ENCODE results near the gene SRP72. TPM values are rescaled to one million over a fixed set of nuclear protein-coding genes. Genes with fewer than 3 reads are reported as not detected.

The SRP72 gene
- polyA plus RNA-seq, 1 experiment: 176 TPM

GRCh38 chr4:56435140-56435926 lies 32.1 kb upstream of the SRP72 start, which contains the start of gene PPAT:
PPAT (minus strand) TSS chr4:56435615; CDS start chr4:56435477, 138 bp downstream.
- CTCF ChIA-PET: interaction anchor here (1.0 to 7.2 kb wide), 9 partner anchors 11 to 487 kb away, joined by 3 to 70 read pairs (median 5); partner anchors contain the start of gene CEP135
- peak; percentile 90 for DNase-seq (ENCODE audit: low read depth, low spot score)
- no peaks in the 10 kb centered on the region for H3K27me3 ChIP-seq (ENCODE audit: control insufficient read depth, insufficient read depth, low read length)
- peaks cover 3% of the 10 kb centered on the region; the same call in 1 of the 2 replicates for H3K9me3 ChIP-seq (ENCODE audit: control insufficient read depth, insufficient read depth, low read length)
- peak within 1 kb of the TSS; percentile 87 for H3K27ac ChIP-seq (ENCODE audit: low read depth, low read length)
- peak; percentile 27; the same call in 1 of the 2 replicates for TF ChIP-seq CTCF (IDR thresholded peaks at IDR 0.05; ENCODE audit: low read depth, low read length)
- H3K4me3 ChIP-seq (ENCODE audit: low read depth, low read length): peak within 1 kb of the TSS; percentile 86
- POLR2A ChIA-PET: interaction anchor here (0.6 to 3.2 kb wide), 13 partner anchors 10 to 1039 kb away, joined by 3 to 33 read pairs (median 3); partner anchors contain the start of genes AASDH, CEP135, NOA1 and SRP72

GRCh38 chr4:56438766-56439165 lies 28.7 kb upstream of the SRP72 start:
- DNase-seq (ENCODE audit: low read depth, low spot score): no peak
- ChIA-PET CTCF (interaction anchor here (1.7 kb wide), 1 partner anchor 14 kb away, joined by 8 read pairs; no protein-coding TSS in a partner anchor), POLR2A (no interaction called here)
- Histone ChIP-seq H3K27me3 (ENCODE audit: control insufficient read depth, insufficient read depth, low read length) (no peaks in the 10 kb centered on the region), H3K4me3 (ENCODE audit: low read depth, low read length) (no peak overlapping the region), H3K9me3 (ENCODE audit: control insufficient read depth, insufficient read depth, low read length) (peaks cover 3% of the 10 kb centered on the region; the same call in 1 of the 2 replicates), H3K27ac (ENCODE audit: low read depth, low read length) (no peak overlapping the region)
- no peak for TF ChIP-seq CTCF (IDR thresholded peaks at IDR 0.05; ENCODE audit: low read depth, low read length)

- POLR2A ChIA-PET: no interaction called here
- Histone ChIP-seq H3K27ac (ENCODE audit: low read depth, low read length) (no peak overlapping the region), H3K27me3 (ENCODE audit: control insufficient read depth, insufficient read depth, low read length) (no peaks in the 10 kb centered on the region), H3K9me3 (ENCODE audit: control insufficient read depth, insufficient read depth, low read length) (no peaks in the 10 kb centered on the region), H3K4me3 (ENCODE audit: low read depth, low read length) (no peak overlapping the region)
- no peak for TF ChIP-seq CTCF (IDR thresholded peaks at IDR 0.05; ENCODE audit: low read depth, low read length)
- CTCF ChIA-PET: no interaction called here
- no peak for DNase-seq (ENCODE audit: low read depth, low spot score)
Observed at GRCh38 chr4:56440983-56441382, 26.4 kb upstream of the SRP72 start.

GRCh38 chr4:56444719-56445118 lies 22.7 kb upstream of the SRP72 start:
- no peak for TF ChIP-seq CTCF (IDR thresholded peaks at IDR 0.05; ENCODE audit: low read depth, low read length)
- H3K27me3 ChIP-seq (ENCODE audit: control insufficient read depth, insufficient read depth, low read length): no peaks in the 10 kb centered on the region
- CTCF ChIA-PET: interaction anchor here (1.0 kb wide), 1 partner anchor 19 kb away, joined by 3 read pairs; no protein-coding TSS in a partner anchor
- no peaks in the 10 kb centered on the region for H3K9me3 ChIP-seq (ENCODE audit: control insufficient read depth, insufficient read depth, low read length)
- DNase-seq (ENCODE audit: low read depth, low spot score): no peak
- POLR2A ChIA-PET: no interaction called here
- no peak overlapping the region for H3K4me3 ChIP-seq (ENCODE audit: low read depth, low read length)
- H3K27ac ChIP-seq (ENCODE audit: low read depth, low read length): no peak overlapping the region

GRCh38 chr4:56445699-56446098 lies 21.7 kb upstream of the SRP72 start:
- no peak for TF ChIP-seq CTCF (IDR thresholded peaks at IDR 0.05; ENCODE audit: low read depth, low read length)
- no peak for DNase-seq (ENCODE audit: low read depth, low spot score)
- ChIA-PET POLR2A (no interaction called here), CTCF (interaction anchor here (0.5 to 0.6 kb wide), 2 partner anchors 12 to 1043 kb away, joined by 3 to 7 read pairs; no protein-coding TSS in a partner anchor)
- Histone ChIP-seq H3K4me3 (ENCODE audit: low read depth, low read length) (no peak overlapping the region), H3K27me3 (ENCODE audit: control insufficient read depth, insufficient read depth, low read length) (no peaks in the 10 kb centered on the region), H3K27ac (ENCODE audit: low read depth, low read length) (no peak overlapping the region), H3K9me3 (ENCODE audit: control insufficient read depth, insufficient read depth, low read length) (no peaks in the 10 kb centered on the region)
